Left lobe of liver (tissue), 2 donors: ENCODE results near the gene CDH13. TPM values are rescaled to one million over a fixed set of nuclear protein-coding genes. Genes with fewer than 3 reads are reported as not detected.

Experiments used
- ATAC-seq: fragments of 200-7000 bp; cut with Tn5 transposase; one replicate; pipeline ENCODE4 v1.9.1; 2020; ENCODE audit warnings: mild to moderate bottlenecking, moderate library complexity
- DNase-seq: peaks from one replicate; pipeline ENCODE4 v3.0.0-alpha.2; 2020; ENCODE audit warnings: low spot score
- total RNA-seq: library from RNA; stranded (reverse); gene quantifications from one replicate; pipeline ENCODE4 v1.2.1, GENCODE V29; 2021
- donor health status: DM: no; HTN: no; CAD: no; lungs with moderate emphysema.
- donor health status: DM: no; HTN: yes; CAD: no.

CDH13 gene
- total RNA-seq, 1 donor from 2014 or later: 0.18 TPM

- no peak for ATAC-seq
Measured at GRCh38 chr16:82735673-82736091, 108.9 kb downstream of the CDH13 start.

GRCh38 chr16:82736224-82736623 is 109.5 kb downstream of the CDH13 start:
- ATAC-seq (no peak), DNase-seq (no peak)

More at GRCh38 chr16:82735673-82736091, 108.9 kb downstream of the CDH13 start:
- DNase-seq: no peak

- no peak for ATAC-seq
Measured at GRCh38 chr16:82738699-82739098, 111.9 kb downstream of the CDH13 start.

GRCh38 chr16:82741073-82741615 is 114.4 kb downstream of the CDH13 start:
- no peak for ATAC-seq

More at GRCh38 chr16:82738699-82739098, 111.9 kb downstream of the CDH13 start:
- no peak for DNase-seq

GRCh38 chr16:82744958-82745357 is 118.2 kb downstream of the CDH13 start:
- DNase-seq: no peak
- no peak for ATAC-seq

More at GRCh38 chr16:82741073-82741615, 114.4 kb downstream of the CDH13 start:
- no peak for DNase-seq

GRCh38 chr16:82748026-82748425 is 121.3 kb downstream of the CDH13 start:
- DNase-seq (no peak), ATAC-seq (peak; percentile 49)

GRCh38 chr16:82750068-82750467 is 123.3 kb downstream of the CDH13 start:
- ATAC-seq: no peak

GRCh38 chr16:82751020-82751419 is 124.3 kb downstream of the CDH13 start:
- DNase-seq (no peak), ATAC-seq (no peak)

More at GRCh38 chr16:82750068-82750467, 123.3 kb downstream of the CDH13 start:
- no peak for DNase-seq

GRCh38 chr16:82752172-82752571 is 125.4 kb downstream of the CDH13 start:
- DNase-seq (no peak), ATAC-seq (no peak)

GRCh38 chr16:82753821-82754220 is 127.1 kb downstream of the CDH13 start:
- no peak for ATAC-seq
- DNase-seq: no peak

GRCh38 chr16:82754716-82755513 is 128.1 kb downstream of the CDH13 start:
- no peak for DNase-seq
- ATAC-seq: no peak

- ATAC-seq (no peak), DNase-seq (no peak)
Measured at GRCh38 chr16:82755570-82756282, 129.0 kb downstream of the CDH13 start.

- ATAC-seq: no peak
- DNase-seq: no peak
Measured at GRCh38 chr16:82756283-82756599, 129.5 kb downstream of the CDH13 start.

GRCh38 chr16:82758406-82758805 is 131.6 kb downstream of the CDH13 start:
- ATAC-seq (no peak), DNase-seq (no peak)

GRCh38 chr16:82758904-82759303 is 132.1 kb downstream of the CDH13 start:
- ATAC-seq: no peak

GRCh38 chr16:82761236-82761635 is 134.5 kb downstream of the CDH13 start:
- ATAC-seq: peak; percentile 75

More at GRCh38 chr16:82758904-82759303, 132.1 kb downstream of the CDH13 start:
- no peak for DNase-seq

GRCh38 chr16:82761858-82762257 is 135.1 kb downstream of the CDH13 start:
- ATAC-seq (peak; percentile 94), DNase-seq (peak; percentile 72)

More at GRCh38 chr16:82761236-82761635, 134.5 kb downstream of the CDH13 start:
- DNase-seq: peak; percentile 83

GRCh38 chr16:82763371-82763770 is 136.6 kb downstream of the CDH13 start:
- DNase-seq (no peak), ATAC-seq (no peak)

GRCh38 chr16:82767198-82767597 is 140.4 kb downstream of the CDH13 start:
- DNase-seq (no peak), ATAC-seq (no peak)

GRCh38 chr16:82767808-82768207 is 141.0 kb downstream of the CDH13 start:
- DNase-seq (no peak), ATAC-seq (no peak)

GRCh38 chr16:82769845-82770244 is 143.1 kb downstream of the CDH13 start:
- no peak for ATAC-seq
- no peak for DNase-seq

GRCh38 chr16:82772215-82772614 is 145.4 kb downstream of the CDH13 start:
- DNase-seq (no peak), ATAC-seq (no peak)
